GM12878 (cell line): ENCODE data around the gene FASTK. TPM values are rescaled to one million over a fixed set of nuclear protein-coding genes. Genes with fewer than 3 reads are reported as not detected.
A peak's percentile ranks its signal among the peaks of the same experiment; 100 is the strongest.

Experiments
- ATAC-seq: fragments of 200-7000 bp; cut with Tn5 transposase; 3 replicates; pipeline ENCODE4 v1.9.1; 2020; ENCODE audit warnings: mild to moderate bottlenecking, moderate library complexity
- BruUV-seq: library from RNA; stranded (reverse); fragments of 400-500 nt; replicated peaks from 2 replicates; lab custom pipeline; 2021; lab: Mats Ljungman, UMichigan
- CTCF ChIA-PET: fragments of 300-600 bp; sonication (Branson Sonifier 250); formaldehyde crosslinking; extraction: SDS; loops from one replicate; lab custom pipeline; 2021; ENCODE audit warnings: inconsistent platforms; lab: Yijun Ruan, JAX
- POLR2A ChIA-PET: fragments of 350-600 bp; formaldehyde crosslinking; extraction: SDS; loops from one replicate; lab custom pipeline; 2021; ENCODE audit warnings: inconsistent platforms; lab: Charles Lee
- RAD21 ChIA-PET: fragments of 300-600 bp; sonication (Branson Sonifier 250); formaldehyde crosslinking; loops from one replicate; lab custom pipeline; 2023; ENCODE audit warnings: antibody characterized with exemption; ENCODE audit not compliant: unreplicated experiment; lab: Charles Lee
- SMC1A ChIA-PET: fragments of 300-600 bp; sonication (Branson Sonifier 250); formaldehyde crosslinking; loops from one replicate; lab custom pipeline; 2023; ENCODE audit not compliant: unreplicated experiment, uncharacterized antibody; lab: Charles Lee
- DNase-seq: peaks from one replicate; pipeline ENCODE4 v3.0.0-alpha.2; 2011; ENCODE audit warnings: low read depth, low spot score
- FAIRE-seq: peaks from 3 replicates; lab custom pipeline; 2011; peaks lifted over from hg19 to GRCh38; lab: Jason Lieb, UNC
- H2AFZ ChIP-seq: 2 replicates; pipeline ENCODE4 v1.6.0; 2011; ENCODE audit warnings: low read depth, low read length, control low read depth; ENCODE audit not compliant: control insufficient read depth
- H3K27ac ChIP-seq: 2 replicates; pipeline ENCODE4 v1.5.1; 2011; ENCODE audit warnings: control low read depth; ENCODE audit not compliant: control insufficient read depth, insufficient read depth
- H3K27me3 ChIP-seq, 2 experiments: replicated peaks in 1 of 2; 2 replicates each; pipeline versions ENCODE4 v1.6.0 to v1.6.1; 2011; ENCODE audit warnings: low read length in 1 of 2; ENCODE audit not compliant: control insufficient read depth in 2 of 2, insufficient read depth in 2 of 2
- H3K36me3 ChIP-seq, 2 experiments: 2 replicates each; pipeline ENCODE4 v1.5.1; 2011; ENCODE audit warnings: low read length in 1 of 2; ENCODE audit not compliant: control insufficient read depth in 2 of 2, insufficient read depth in 2 of 2
- H3K4me1 ChIP-seq: 2 replicates; pipeline ENCODE4 v1.6.1; 2011; ENCODE audit warnings: mild to moderate bottlenecking, low read length, moderate library complexity, mixed read lengths; ENCODE audit not compliant: control insufficient read depth, insufficient read depth
- H3K4me2 ChIP-seq: 2 replicates; pipeline ENCODE4 v1.6.0; 2011; ENCODE audit warnings: control low read depth; ENCODE audit not compliant: control insufficient read depth, insufficient read depth
- H3K4me3 ChIP-seq: fragments of 200-600 bp; sonication (generic); 2 replicates; pipeline ENCODE4 v1.5.1; 2016
- H3K79me2 ChIP-seq: 2 replicates; pipeline ENCODE4 v1.6.0; 2011; ENCODE audit warnings: low read length; ENCODE audit not compliant: control insufficient read depth, insufficient read depth
- H3K9ac ChIP-seq: 2 replicates; pipeline ENCODE4 v1.8.0; 2011; ENCODE audit warnings: low read length, control low read depth, mixed read lengths; ENCODE audit not compliant: control insufficient read depth, insufficient read depth
- H3K9me3 ChIP-seq: replicated peaks from 3 replicates; pipeline ENCODE4 v1.5.1; 2011; ENCODE audit warnings: mild to moderate bottlenecking, low read length; ENCODE audit not compliant: control insufficient read depth, insufficient read depth
- H4K20me1 ChIP-seq: 2 replicates; pipeline ENCODE4 v1.6.0; 2011; ENCODE audit not compliant: control insufficient read depth, insufficient read depth
- BHLHE40 ChIP-seq, 2 experiments: fragments of 450-650 bp in 1 of 2; IDR thresholded peaks; 2 replicates each; pipeline ENCODE4 v1.6.1; 2011 to 2017; ENCODE audit warnings: low read depth in 2 of 2, borderline replicate concordance in 1 of 2, improper control_type of control experiment in 1 of 2, low read length in 1 of 2, mild to moderate bottlenecking in 1 of 2
- CTCF ChIP-seq, 3 experiments: IDR thresholded peaks in 2 of 3; conservative IDR thresholded peaks in 1 of 3; 2 replicates each; pipeline ENCODE4 v1.5.1; 2011; ENCODE audit warnings: low read depth in 3 of 3, low read length in 3 of 3, mild to moderate bottlenecking in 3 of 3, control low read depth in 2 of 3, moderate library complexity in 2 of 3, inconsistent platforms in 1 of 3, mixed read lengths in 1 of 3; ENCODE audit not compliant: control insufficient read depth in 2 of 3, insufficient read depth in 1 of 3; ENCODE audit errors: extremely low read depth in 1 of 3
- EGR1 ChIP-seq, 2 experiments: IDR thresholded peaks; 1 replicate in 1 of 2; 2 replicates in 1 of 2; pipeline ENCODE4 v1.6.1; 2011 to 2012; ENCODE audit warnings: low read depth in 2 of 2, low read length in 2 of 2, borderline replicate concordance in 1 of 2, mild to moderate bottlenecking in 1 of 2, moderate library complexity in 1 of 2
- GATAD2B ChIP-seq: fragments of 450-650 bp; conservative IDR thresholded peaks from 2 replicates; pipeline ENCODE4 v1.6.1; 2017; ENCODE audit warnings: low read depth, mild to moderate bottlenecking, moderate library complexity
- HDGF ChIP-seq: fragments of 450-650 bp; IDR thresholded peaks from 2 replicates; pipeline ENCODE4 v1.6.1; 2016; ENCODE audit warnings: antibody characterized with exemption
- IKZF2 ChIP-seq, 2 experiments: fragments of 450-650 bp; IDR thresholded peaks; 2 replicates each; pipeline ENCODE4 v1.6.1; 2017; ENCODE audit warnings: mild to moderate bottlenecking in 2 of 2, moderate library complexity in 2 of 2
- MTA2 ChIP-seq: fragments of 450-650 bp; IDR thresholded peaks from 2 replicates; pipeline ENCODE4 v1.6.1; 2016; ENCODE audit warnings: low read depth, mild to moderate bottlenecking, moderate library complexity
- MTA3 ChIP-seq: IDR thresholded peaks from 2 replicates; pipeline ENCODE4 v1.6.1; 2012; ENCODE audit warnings: low read length, inconsistent platforms, borderline replicate concordance
- POLR2A ChIP-seq: IDR thresholded peaks from 2 replicates; pipeline ENCODE4 v1.6.1; 2011; ENCODE audit warnings: low read depth, mild to moderate bottlenecking, low read length
- SPI1 ChIP-seq: IDR thresholded peaks from 2 replicates; pipeline ENCODE4 v1.6.1; 2011; ENCODE audit warnings: low read depth, mild to moderate bottlenecking, low read length, moderate library complexity, borderline replicate concordance; ENCODE audit not compliant: insufficient read depth
- SUZ12 ChIP-seq: fragments of 200-600 bp; sonication (generic); IDR thresholded peaks from one replicate; pipeline ENCODE4 v1.6.1; 2018; ENCODE audit warnings: antibody characterized with exemption, mild to moderate bottlenecking; ENCODE audit not compliant: unreplicated experiment
- WGBS: methylation state at CpG from one replicate; pipeline ENCODE4 v1.1.6; 2016; ENCODE audit warnings: low lambda C conversion rate; ENCODE audit not compliant: insufficient replicate concordance, insufficient coverage; ENCODE audit errors: missing lambda C conversion rate; 5-methylcytosine and 5-hydroxymethylcytosine counted together
- in situ Hi-C: fragments of 300-500 bp; cut with MboI; formaldehyde crosslinking; loops from 9 replicates; pipeline ENCODE4 v1.14.3; 2018; ENCODE audit warnings: mixed read lengths
- intact Hi-C: fragments of 100-400 bp; cut with micrococcal nuclease; formaldehyde crosslinking; loops from one replicate; pipeline ENCODE4 v1.14.2; 2022; ENCODE audit not compliant: unreplicated experiment
- polyA plus RNA-seq, 11 experiments: library from polyadenylated mRNA; depleted of rRNA in 4 of 11; unstranded in 6 of 11; stranded (reverse) in 5 of 11; fragments of >200 nt; fragmentation: Nextera tagmentation in 4 of 11; fragmentation: Illumina TruSeq in 1 of 11; extraction: Ambion mirVana in 4 of 11; extraction: Trizol in 1 of 11; gene quantifications; 1 replicate in 1 of 11; 2 replicates in 10 of 11; pipeline versions ENCODE4 v1.2.1 to v1.2.3, GENCODE V29; 2011 to 2016; ENCODE audit warnings: inconsistent platforms in 2 of 11, missing spikeins in 2 of 11, low read depth in 1 of 11
- total RNA-seq, 4 experiments: library from RNA; depleted of rRNA in 3 of 4; stranded (reverse); fragments of >200 nt in 3 of 4; fragmentation: Illumina TruSeq in 1 of 4; extraction: Trizol in 1 of 4; gene quantifications; 2 replicates each; pipeline versions ENCODE4 v1.2.1 to v1.2.3, GENCODE V29; 2013 to 2021
- TF ChIP-seq, protein P1 (sequence below): fragments of 450-650 bp; IDR thresholded peaks from 2 replicates; pipeline ENCODE4 v1.6.1; 2014; ENCODE audit warnings: mild to moderate bottlenecking
- TF ChIP-seq, protein P2 (sequence below): fragments of 450-650 bp; conservative IDR thresholded peaks from 2 replicates; pipeline ENCODE4 v1.6.1; 2017; ENCODE audit warnings: mild to moderate bottlenecking, moderate library complexity

The FASTK gene
- total and polyA plus RNA-seq, 10 of the 15 experiments (the other 5 are each of a cell fraction or from before 2014, with no cell fraction given), result 0.19 to 102 (median 54.5) TPM

- no TSS peak for BruUV-seq
- Histone ChIP-seq H3K4me1 (peaks cover 24% of the 10 kb centered on the region), H3K4me2 (peak within 1 kb of the TSS; percentile 98), H3K9me3 (no peaks in the 10 kb centered on the region), H2AFZ (peak within 1 kb of the TSS; percentile 92), H3K79me2 (peaks cover 21% of the 10 kb centered on the region), H3K27me3 (no peaks in the 10 kb centered on the region), H3K9ac (peak within 1 kb of the TSS; percentile 86), H4K20me1 (no peaks in the 10 kb centered on the region), H3K36me3 (no peaks in the 10 kb centered on the region; a peak in 1 of 4 replicates), H3K27ac (peak within 1 kb of the TSS; percentile 88), H3K4me3 (peak within 1 kb of the TSS; percentile 99)
- ATAC-seq, result peak; percentile 56
- SMC1A ChIA-PET, result interaction anchor here (1.0 kb wide), 2 partner anchors 23 to 26 kb away, joined by 3 to 5 read pairs; partner anchors contain the start of gene TMUB1
- intact Hi-C loops (loop anchor here (2.0 kb wide), 2 partner anchors 29 to 51 kb away; no protein-coding TSS in a partner anchor), in situ Hi-C loops (no loop called here)
- RAD21 ChIA-PET, result interaction anchor here (0.6 to 1.4 kb wide), 3 partner anchors 30 to 52 kb away, joined by 3 to 4 read pairs (median 3); no protein-coding TSS in a partner anchor
- DNase-seq, result no peak
- 2% methylated on average over 17 of the region's 75 CpGs for WGBS
- no peak for FAIRE-seq
- CTCF ChIA-PET, result interaction anchor here (0.8 to 1.8 kb wide), 8 partner anchors 21 to 64 kb away, joined by 3 to 8 read pairs (median 4); partner anchors contain the start of gene FASTK
- POLR2A ChIA-PET, result interaction anchor here (0.7 to 1.4 kb wide), 3 partner anchors 21 to 26 kb away, joined by 3 to 9 read pairs (median 3); partner anchors contain the start of genes FASTK and TMUB1
- TF ChIP-seq, protein P1, sequence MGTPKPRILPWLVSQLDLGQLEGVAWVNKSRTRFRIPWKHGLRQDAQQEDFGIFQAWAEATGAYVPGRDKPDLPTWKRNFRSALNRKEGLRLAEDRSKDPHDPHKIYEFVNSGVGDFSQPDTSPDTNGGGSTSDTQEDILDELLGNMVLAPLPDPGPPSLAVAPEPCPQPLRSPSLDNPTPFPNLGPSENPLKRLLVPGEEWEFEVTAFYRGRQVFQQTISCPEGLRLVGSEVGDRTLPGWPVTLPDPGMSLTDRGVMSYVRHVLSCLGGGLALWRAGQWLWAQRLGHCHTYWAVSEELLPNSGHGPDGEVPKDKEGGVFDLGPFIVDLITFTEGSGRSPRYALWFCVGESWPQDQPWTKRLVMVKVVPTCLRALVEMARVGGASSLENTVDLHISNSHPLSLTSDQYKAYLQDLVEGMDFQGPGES, result no peak
- TF ChIP-seq MTA2 (peak; percentile 26; the same call in 1 of the 2 replicates), SPI1 (0 out of 2 replicates have a peak, but pooled peaks have one; percentile 3), HDGF (peak; percentile 30; the same call in 1 of the 2 replicates), IKZF2 (IDR thresholded peaks at IDR 0.05) (peak in 1 of 2 experiments; percentile 52), BHLHE40 (IDR thresholded peaks at IDR 0.05; ENCODE audit: borderline replicate concordance in 1 of 2, low read depth in 2 of 2, low read length in 1 of 2) (peak in 1 of 2 experiments; percentile 44; a peak in 1 of 4 replicates), SUZ12 (no peak), GATAD2B (0 out of 2 replicates have a peak, but pooled peaks have one; percentile 19), CTCF (IDR thresholded peaks at IDR 0.05 in 2 of 3, conservative IDR thresholded peaks at IDR 0.05 in 1 of 3; ENCODE audit: control insufficient read depth in 2 of 3, extremely low read depth in 1 of 3, insufficient read depth in 1 of 3, low read depth in 3 of 3, low read length in 3 of 3) (peak; percentile 30 to 64 (median 43)), POLR2A (peak; percentile 46; the same call in 1 of the 2 replicates), EGR1 (IDR thresholded peaks at IDR 0.05; ENCODE audit: borderline replicate concordance in 1 of 2, low read depth in 2 of 2, low read length in 2 of 2) (peak in 1 of 2 experiments; percentile 91; a peak in 1 of 3 replicates), MTA3 (no peak)
- TF ChIP-seq, protein P2, sequence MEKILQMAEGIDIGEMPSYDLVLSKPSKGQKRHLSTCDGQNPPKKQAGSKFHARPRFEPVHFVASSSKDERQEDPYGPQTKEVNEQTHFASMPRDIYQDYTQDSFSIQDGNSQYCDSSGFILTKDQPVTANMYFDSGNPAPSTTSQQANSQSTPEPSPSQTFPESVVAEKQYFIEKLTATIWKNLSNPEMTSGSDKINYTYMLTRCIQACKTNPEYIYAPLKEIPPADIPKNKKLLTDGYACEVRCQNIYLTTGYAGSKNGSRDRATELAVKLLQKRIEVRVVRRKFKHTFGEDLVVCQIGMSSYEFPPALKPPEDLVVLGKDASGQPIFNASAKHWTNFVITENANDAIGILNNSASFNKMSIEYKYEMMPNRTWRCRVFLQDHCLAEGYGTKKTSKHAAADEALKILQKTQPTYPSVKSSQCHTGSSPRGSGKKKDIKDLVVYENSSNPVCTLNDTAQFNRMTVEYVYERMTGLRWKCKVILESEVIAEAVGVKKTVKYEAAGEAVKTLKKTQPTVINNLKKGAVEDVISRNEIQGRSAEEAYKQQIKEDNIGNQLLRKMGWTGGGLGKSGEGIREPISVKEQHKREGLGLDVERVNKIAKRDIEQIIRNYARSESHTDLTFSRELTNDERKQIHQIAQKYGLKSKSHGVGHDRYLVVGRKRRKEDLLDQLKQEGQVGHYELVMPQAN, result 0 out of 2 replicates have a peak, but pooled peaks have one; percentile 10
Measured at GRCh38 chr7:151059367-151060112, 21.1 kb downstream of the FASTK start, which contains the start of gene SLC4A2. SLC4A2 (plus strand) TSS chr7:151059589; CDS start chr7:151061988, 2,399 bp downstream.
